Naive thymus-derived CD4-positive, alpha-beta T cell (primary cell): ENCODE results near the gene ZNF197. TPM values are rescaled to one million over a fixed set of nuclear protein-coding genes. Genes with fewer than 3 reads are reported as not detected.

Experiments used
- ATAC-seq: fragments of 150-1000 bp; cut with Tn5 transposase; 2 replicates; pipeline ENCODE4 v1.10.0; 2021; ENCODE audit warnings: mild to moderate bottlenecking, moderate library complexity
- CTCF ChIA-PET: fragments of 350-600 bp; sonication (Branson Sonifier 250); formaldehyde crosslinking; loops from one replicate; lab custom pipeline; 2021; ENCODE audit warnings: antibody characterized with exemption; lab: Charles Lee
- POLR2A ChIA-PET: fragments of 350-600 bp; sonication (Branson Sonifier 250); formaldehyde crosslinking; loops from one replicate; lab custom pipeline; 2021; ENCODE audit warnings: antibody characterized with exemption, inconsistent platforms; lab: Charles Lee
- DNase-seq, 9 donors: peaks; one replicate each; pipeline versions ENCODE4 v3.0.0 to v3.0.0-alpha.2; 2020 to 2022; ENCODE audit warnings: mixed read lengths in 1 of 9
- H3K27ac ChIP-seq: one replicate; pipeline ENCODE4 v1.7.0; 2013; ENCODE audit warnings: mild to moderate bottlenecking, low read depth, low read length, moderate library complexity
- H3K27me3 ChIP-seq, 2 donors: one replicate each; pipeline ENCODE4 v1.7.0; 2013; ENCODE audit warnings: low read length in 2 of 2, mild to moderate bottlenecking in 2 of 2, moderate library complexity in 2 of 2; ENCODE audit not compliant: control insufficient read depth in 2 of 2, insufficient read depth in 2 of 2
- H3K36me3 ChIP-seq, 3 experiments: 1 replicate in 2 of 3; 2 replicates in 1 of 3; pipeline ENCODE4 v1.7.0; 2013; ENCODE audit warnings: low read length in 3 of 3, mild to moderate bottlenecking in 3 of 3, moderate library complexity in 1 of 3; ENCODE audit not compliant: insufficient read depth in 3 of 3, control insufficient read depth in 2 of 3
- H3K4me1 ChIP-seq, 2 donors: one replicate each; pipeline ENCODE4 v1.7.0; 2013; ENCODE audit warnings: low read length in 2 of 2, mild to moderate bottlenecking in 2 of 2, moderate library complexity in 1 of 2; ENCODE audit not compliant: control insufficient read depth in 2 of 2, insufficient read depth in 2 of 2
- H3K4me3 ChIP-seq: 2 replicates; pipeline ENCODE4 v1.7.0; 2013; ENCODE audit warnings: mild to moderate bottlenecking, low read length
- H3K9me3 ChIP-seq, 3 experiments: 1 replicate in 2 of 3; 2 replicates in 1 of 3; pipeline ENCODE4 v1.7.0; 2013; ENCODE audit warnings: low read length in 3 of 3; ENCODE audit not compliant: control insufficient read depth in 2 of 3
- H3K27ac Mint-ChIP-seq, 9 donors: one replicate each; pipeline ENCODE4 v1.8.0; 2020 to 2022; ENCODE audit warnings: mixed read lengths in 9 of 9, mild to moderate bottlenecking in 8 of 9, moderate library complexity in 5 of 9, inconsistent platforms in 2 of 9
- H3K27me3 Mint-ChIP-seq, 5 donors: one replicate each; pipeline ENCODE4 v1.8.0; 2021 to 2022; ENCODE audit warnings: mixed read lengths in 5 of 5, mild to moderate bottlenecking in 1 of 5
- H3K36me3 Mint-ChIP-seq, 5 donors: one replicate each; pipeline ENCODE4 v1.8.0; 2020 to 2022; ENCODE audit warnings: mixed read lengths in 5 of 5, mild to moderate bottlenecking in 3 of 5, inconsistent platforms in 1 of 5
- H3K4me1 Mint-ChIP-seq, 7 donors: one replicate each; pipeline ENCODE4 v1.8.0; 2020 to 2022; ENCODE audit warnings: mixed read lengths in 7 of 7, mild to moderate bottlenecking in 3 of 7, inconsistent platforms in 1 of 7
- H3K4me3 Mint-ChIP-seq, 10 donors: one replicate each; pipeline ENCODE4 v1.8.0; 2020 to 2022; ENCODE audit warnings: mild to moderate bottlenecking in 10 of 10, mixed read lengths in 10 of 10, moderate library complexity in 6 of 10, inconsistent platforms in 2 of 10
- H3K9me3 Mint-ChIP-seq, 11 donors: one replicate each; pipeline ENCODE4 v1.8.0; 2020 to 2022; ENCODE audit warnings: mixed read lengths in 11 of 11, mild to moderate bottlenecking in 4 of 11, inconsistent platforms in 1 of 11, moderate library complexity in 1 of 11
- intact Hi-C, 2 donors: fragments of 100-400 bp; cut with micrococcal nuclease; formaldehyde crosslinking; loops; one replicate each; pipeline ENCODE4 v1.15.1; 2023
- polyA plus RNA-seq, 2 donors: library from polyadenylated mRNA; unstranded; fragments of 300-500 nt; fragmentation: Illumina TruSeq; gene quantifications; one replicate each; pipeline ENCODE4 v1.2.3, GENCODE V29; 2021
- total RNA-seq, 6 experiments: library from RNA in 5 of 6; stranded (reverse) in 5 of 6; gene quantifications; 1 replicate in 5 of 6; 2 replicates in 1 of 6; pipeline ENCODE4 v1.2.3 and lab custom pipeline; 2021 to 2026

Gene ZNF197
- total and polyA plus RNA-seq, 7 experiments from 2014 or later = 5.2 to 15.6 (median 7.0) TPM

GRCh38 chr3:44632193-44632592 lies 7.4 kb downstream of the ZNF197 start:
- no peaks in the 10 kb centered on the region for H3K27me3 ChIP-seq
- intact Hi-C loops = no loop called here
- no peak overlapping the region for H3K27ac ChIP-seq
- H3K4me1 ChIP-seq = no peaks in the 10 kb centered on the region
- no peak for ATAC-seq
- Mint-ChIP-seq H3K36me3 (peaks cover 34 to 91% (median 82%) of the 10 kb centered on the region in 5 donors), H3K27me3 (no peaks in the 10 kb centered on the region), H3K4me1 (peaks cover 2 to 42% (median 26%) of the 10 kb centered on the region in 7 donors), H3K27ac (no peak overlapping the region), H3K4me3 (no peak overlapping the region), H3K9me3 (peaks cover 3 to 29% (median 20%) of the 10 kb centered on the region in 11 donors)
- peaks cover 0 to 13% (median 0%) of the 10 kb centered on the region in 3 experiments for H3K9me3 ChIP-seq
- H3K36me3 ChIP-seq = peaks cover 7 to 64% (median 18%) of the 10 kb centered on the region in 3 experiments
- no peak for DNase-seq
- H3K4me3 ChIP-seq = no peak overlapping the region
- POLR2A ChIA-PET = no interaction called here
- CTCF ChIA-PET = no interaction called here

GRCh38 chr3:44642337-44642736 lies 17.5 kb downstream of the ZNF197 start:
- ATAC-seq (no peak), DNase-seq (no peak)
- Histone ChIP-seq H3K36me3 (peaks cover 17 to 61% (median 18%) of the 10 kb centered on the region in 3 experiments), H3K9me3 (peaks cover 21 to 61% (median 30%) of the 10 kb centered on the region in 3 experiments), H3K27ac (no peak overlapping the region), H3K27me3 (no peaks in the 10 kb centered on the region), H3K4me3 (peak overlapping the region; percentile 2), H3K4me1 (no peaks in the 10 kb centered on the region)
- Mint-ChIP-seq H3K27me3 (no peaks in the 10 kb centered on the region), H3K4me1 (peaks cover 0 to 14% (median 4%) of the 10 kb centered on the region in 7 donors), H3K36me3 (peaks cover 33 to 85% (median 74%) of the 10 kb centered on the region in 5 donors), H3K4me3 (no peak overlapping the region), H3K27ac (no peak overlapping the region), H3K9me3 (peaks cover 5 to 96% (median 80%) of the 10 kb centered on the region in 11 donors)
- ChIA-PET CTCF (no interaction called here), POLR2A (no interaction called here)
- intact Hi-C loops = no loop called here

- no peak for DNase-seq
- Mint-ChIP-seq H3K4me1 (peaks cover 6 to 17% (median 11%) of the 10 kb centered on the region in 7 donors), H3K36me3 (peaks cover 27 to 85% (median 67%) of the 10 kb centered on the region in 5 donors), H3K27ac (no peak overlapping the region), H3K9me3 (peaks cover 5 to 96% (median 79%) of the 10 kb centered on the region in 11 donors), H3K4me3 (no peak overlapping the region), H3K27me3 (peaks cover 0 to 7% (median 0%) of the 10 kb centered on the region in 5 donors)
- H3K9me3 ChIP-seq = peaks cover 21 to 55% (median 25%) of the 10 kb centered on the region in 3 experiments
- peak overlapping the region; percentile 2 for H3K4me3 ChIP-seq
- CTCF ChIA-PET = no interaction called here
- no peak for ATAC-seq
- POLR2A ChIA-PET = no interaction called here
- no peak overlapping the region for H3K27ac ChIP-seq
- intact Hi-C loops = no loop called here
- no peaks in the 10 kb centered on the region for H3K4me1 ChIP-seq
- H3K27me3 ChIP-seq = no peaks in the 10 kb centered on the region
- H3K36me3 ChIP-seq = peaks cover 13 to 56% (median 17%) of the 10 kb centered on the region in 3 experiments
Observed at GRCh38 chr3:44643024-44643423, 18.2 kb downstream of the ZNF197 start.

- Histone ChIP-seq H3K9me3 (peaks cover 8 to 31% (median 10%) of the 10 kb centered on the region in 3 experiments), H3K4me1 (no peaks in the 10 kb centered on the region), H3K36me3 (peaks cover 0 to 8% (median under 1%) of the 10 kb centered on the region in 3 experiments), H3K4me3 (no peak overlapping the region), H3K27me3 (no peaks in the 10 kb centered on the region), H3K27ac (no peak overlapping the region)
- ChIA-PET CTCF (no interaction called here), POLR2A (interaction anchor here (0.8 kb wide), 1 partner anchor 226 kb away, joined by 4 read pairs; no protein-coding TSS in a partner anchor)
- Mint-ChIP-seq H3K36me3 (peaks cover 22 to 61% (median 41%) of the 10 kb centered on the region in 5 donors), H3K27me3 (peaks cover 0 to 19% (median 0%) of the 10 kb centered on the region in 5 donors), H3K27ac (peak overlapping the region in 3 of 9 donors; percentile 28 to 49 (median 45)), H3K4me1 (peaks cover 9 to 27% (median 19%) of the 10 kb centered on the region in 7 donors), H3K4me3 (peak overlapping the region; percentile 68 to 84 (median 80)), H3K9me3 (peaks cover 5 to 86% (median 49%) of the 10 kb centered on the region in 11 donors)
- ATAC-seq (no peak), DNase-seq (no peak)
- intact Hi-C loops = no loop called here
Observed at GRCh38 chr3:44647771-44648170, 22.9 kb downstream of the ZNF197 start.

- CTCF ChIA-PET = no interaction called here
- H3K27ac Mint-ChIP-seq = peak within 1 kb of the TSS in 6 of 9 donors; percentile 7 to 69 (median 47)
- Histone ChIP-seq H3K4me1 (no peaks in the 10 kb centered on the region), H3K27ac (no peak within 1 kb of the TSS), H3K36me3 (no peaks in the 10 kb centered on the region), H3K4me3 (peak within 1 kb of the TSS; percentile 50), H3K9me3 (peaks cover 0 to 25% (median 1%) of the 10 kb centered on the region in 3 experiments), H3K27me3 (no peaks in the 10 kb centered on the region)
- POLR2A ChIA-PET = interaction anchor here (0.8 kb wide), 1 partner anchor 225 kb away, joined by 4 read pairs; no protein-coding TSS in a partner anchor
- peaks cover 9 to 27% (median 19%) of the 10 kb centered on the region in 7 donors for H3K4me1 Mint-ChIP-seq
- peaks cover 22 to 57% (median 43%) of the 10 kb centered on the region in 5 donors for H3K36me3 Mint-ChIP-seq
- peaks cover 0 to 19% (median 0%) of the 10 kb centered on the region in 5 donors for H3K27me3 Mint-ChIP-seq
- ATAC-seq (peak; percentile 60), DNase-seq (peak in 1 of 9 donors; percentile 37)
- intact Hi-C loops = no loop called here
- H3K4me3 Mint-ChIP-seq = peak within 1 kb of the TSS; percentile 68 to 84 (median 80)
- peaks cover 8 to 86% (median 41%) of the 10 kb centered on the region in 11 donors for H3K9me3 Mint-ChIP-seq
Observed at GRCh38 chr3:44648564-44649229, 23.9 kb downstream of the ZNF197 start, which contains the start of gene ZNF35. ZNF35 (plus strand) TSS chr3:44648732; CDS start chr3:44651068, 2,336 bp downstream.

- intact Hi-C loops = no loop called here
- Histone ChIP-seq H3K27ac (no peak overlapping the region), H3K4me3 (no peak overlapping the region), H3K4me1 (no peaks in the 10 kb centered on the region), H3K36me3 (no peaks in the 10 kb centered on the region), H3K27me3 (no peaks in the 10 kb centered on the region), H3K9me3 (peaks cover 0 to 18% (median 0%) of the 10 kb centered on the region in 3 experiments)
- peaks cover 14 to 85% (median 42%) of the 10 kb centered on the region in 11 donors for H3K9me3 Mint-ChIP-seq
- DNase-seq (no peak), ATAC-seq (no peak)
- H3K36me3 Mint-ChIP-seq = peaks cover 28 to 60% (median 50%) of the 10 kb centered on the region in 5 donors
- H3K4me1 Mint-ChIP-seq = peaks cover 11 to 27% (median 19%) of the 10 kb centered on the region in 7 donors
- H3K27me3 Mint-ChIP-seq = peaks cover 0 to 19% (median 0%) of the 10 kb centered on the region in 5 donors
- CTCF ChIA-PET = no interaction called here
- H3K27ac Mint-ChIP-seq = no peak overlapping the region
- POLR2A ChIA-PET = no interaction called here
- H3K4me3 Mint-ChIP-seq = no peak overlapping the region
Observed at GRCh38 chr3:44649709-44650108, 24.9 kb downstream of the ZNF197 start.
